ENCODE measurements around the gene MAP3K9. TPM values are rescaled to one million over a fixed set of nuclear protein-coding genes. Genes with fewer than 3 reads are reported as not detected.

MAP3K9 gene
- total and polyA plus RNA-seq, 2 of the 8 experiments (the other 6 are each of a cell fraction or from before 2014, with no cell fraction given), result 9.8 to 24.7 TPM

- no peak for TF ChIP-seq CHD7 (IDR thresholded peaks at IDR 0.05; ENCODE audit: insufficient replicate concordance, low read length)
- no peak for TF ChIP-seq GABPA (IDR thresholded peaks at IDR 0.05; ENCODE audit: borderline replicate concordance, insufficient read depth, low read length)
- TF ChIP-seq NANOG (IDR thresholded peaks at IDR 0.05; ENCODE audit: insufficient read depth, low read depth, low read length, poor library complexity, severe bottlenecking), result no peak
- no peak for TF ChIP-seq MAX (IDR thresholded peaks at IDR 0.05)
- no peak for TF ChIP-seq CTCF (IDR thresholded peaks at IDR 0.05; ENCODE audit: control extremely low read depth in 1 of 3, insufficient read depth in 1 of 3, low read depth in 1 of 3, low read length in 3 of 3)
- TF ChIP-seq SP4 (IDR thresholded peaks at IDR 0.05; ENCODE audit: low read length), result no peak
- no peak for TF ChIP-seq ZNF274 (IDR thresholded peaks at IDR 0.05; ENCODE audit: borderline replicate concordance, extremely low read depth, low read length)
- no peak for TF ChIP-seq CREB1 (IDR thresholded peaks at IDR 0.05)
- TF ChIP-seq EGR1 (IDR thresholded peaks at IDR 0.05; ENCODE audit: borderline replicate concordance, low read depth, low read length), result no peak
Measured at GRCh38 chr14:70845601-70846000, 36.3 kb upstream of the MAP3K9 start (continued).

Measured in H1 (cell line).